ENCODE results near the gene PAPPA2.
"Not testable (repeated sequence)": the region's sequence is repeated elsewhere in the genome, so short reads cannot be mapped to it uniquely, and the experiment has no call there.

PAPPA2 gene

DNA sequence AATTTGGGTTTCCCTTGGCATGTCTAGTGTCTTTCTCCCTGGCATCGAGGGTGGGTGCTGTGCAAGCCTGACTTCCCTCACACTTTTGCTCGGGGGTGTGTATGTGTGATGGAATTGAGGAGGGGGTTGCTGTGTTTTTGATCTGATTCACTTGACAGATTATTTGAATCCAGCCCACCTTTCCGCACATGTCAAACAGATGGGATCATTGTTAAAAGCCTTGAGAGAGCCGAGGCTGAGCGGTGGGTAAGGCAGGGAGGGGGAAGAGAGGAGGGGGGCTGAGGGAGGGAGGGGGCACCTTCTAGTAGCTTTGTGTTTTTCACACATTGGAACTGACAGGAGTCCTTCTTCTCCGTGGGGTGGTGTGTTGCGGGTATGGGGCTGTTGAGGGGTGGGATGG lies 90.0 kb downstream of the PAPPA2 start:
- DNase-seq (ENCODE audit: low read depth): no peak

DNA sequence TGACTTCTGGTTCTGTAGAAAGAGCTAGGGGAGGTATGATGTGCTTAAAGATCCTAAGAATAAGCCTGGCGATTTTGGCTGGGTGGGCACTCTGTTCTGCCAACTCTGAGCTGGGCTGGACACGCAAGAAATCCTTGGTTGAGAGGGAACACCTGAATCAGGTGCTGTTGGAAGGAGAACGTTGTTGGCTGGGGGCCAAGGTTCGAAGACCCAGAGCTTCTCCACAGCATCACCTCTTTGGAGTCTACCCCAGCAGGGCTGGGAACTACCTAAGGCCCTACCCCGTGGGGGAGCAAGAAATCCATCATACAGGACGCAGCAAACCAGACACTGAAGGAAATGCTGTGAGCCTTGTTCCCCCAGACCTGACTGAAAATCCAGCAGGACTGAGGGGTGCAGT lies 93.3 kb downstream of the PAPPA2 start:
- no peak for DNase-seq (ENCODE audit: low read depth)

DNA sequence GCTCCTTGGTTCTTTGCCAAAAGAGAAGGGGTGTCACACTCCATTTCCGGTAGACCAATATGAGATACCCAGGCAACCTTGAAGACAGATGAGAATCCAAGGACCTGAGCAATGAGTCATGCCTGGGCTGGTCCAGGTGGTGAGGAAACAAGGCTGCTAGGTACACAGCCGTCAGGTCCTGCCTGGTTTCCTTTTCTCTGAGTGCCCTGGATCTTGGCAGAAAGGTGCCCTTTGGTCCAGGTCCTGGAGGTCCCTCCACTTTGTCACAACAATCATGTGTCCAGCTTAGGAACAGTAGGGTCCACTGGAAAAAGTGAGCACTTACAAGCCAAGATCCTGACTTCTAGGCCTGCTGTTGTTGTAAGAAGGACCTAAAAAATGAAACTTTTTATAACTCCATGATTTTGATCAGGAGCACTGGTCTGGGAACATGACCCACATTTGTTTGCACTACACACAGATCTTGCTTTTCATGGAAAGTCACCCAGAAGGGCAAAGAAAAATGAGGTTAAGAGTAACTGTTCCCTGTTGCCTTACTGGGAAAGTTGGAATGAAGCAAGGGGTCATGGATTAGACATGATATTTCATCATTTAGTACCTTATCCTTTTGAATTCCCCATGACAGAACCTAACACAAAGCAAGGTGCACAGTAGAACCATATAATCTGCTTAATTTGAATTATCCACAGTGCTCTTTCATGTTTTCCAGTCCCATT lies 94.7 kb downstream of the PAPPA2 start:
- DNase-seq (ENCODE audit: low read depth): no peak

DNA sequence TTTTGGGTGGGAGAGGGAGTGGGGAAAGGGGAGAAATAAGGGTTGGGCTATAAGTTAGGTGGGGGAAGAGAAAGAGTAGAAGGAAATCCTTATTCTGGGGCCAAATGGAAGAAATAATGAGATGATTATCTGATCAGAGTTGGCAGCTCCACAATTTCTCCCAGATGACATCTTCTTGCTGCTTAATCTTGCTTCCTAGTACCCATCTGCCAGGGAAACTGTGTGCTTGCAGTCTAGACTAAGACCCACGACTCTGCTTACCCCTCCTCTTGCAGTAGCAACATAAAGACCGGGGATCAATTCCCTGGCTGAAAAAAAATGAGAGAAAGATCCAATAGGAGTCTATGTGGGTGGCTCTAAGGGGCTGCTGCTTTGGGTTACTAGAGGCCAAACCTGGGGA lies 95.6 kb downstream of the PAPPA2 start:
- no peak for DNase-seq (ENCODE audit: low read depth)

DNA sequence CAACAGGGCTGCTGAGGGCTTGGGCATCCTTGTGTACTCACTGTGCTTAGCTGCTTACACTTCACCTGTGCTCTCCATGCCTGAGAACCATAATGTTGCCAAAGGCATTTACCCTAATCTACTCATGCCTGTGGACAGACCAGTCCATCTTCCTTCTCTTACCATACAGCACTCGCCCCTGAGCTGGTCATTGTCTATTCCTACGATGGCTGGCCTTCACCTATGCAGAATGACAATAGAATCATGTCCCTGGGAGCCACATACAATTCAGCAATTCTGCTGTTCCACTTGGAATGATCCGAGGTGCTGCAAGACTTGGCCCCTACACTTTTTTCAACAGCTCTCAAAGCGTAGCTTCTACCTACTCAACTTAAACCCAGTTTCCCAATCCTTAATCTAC lies 96.5 kb downstream of the PAPPA2 start:
- no peak for DNase-seq (ENCODE audit: low read depth)

DNA sequence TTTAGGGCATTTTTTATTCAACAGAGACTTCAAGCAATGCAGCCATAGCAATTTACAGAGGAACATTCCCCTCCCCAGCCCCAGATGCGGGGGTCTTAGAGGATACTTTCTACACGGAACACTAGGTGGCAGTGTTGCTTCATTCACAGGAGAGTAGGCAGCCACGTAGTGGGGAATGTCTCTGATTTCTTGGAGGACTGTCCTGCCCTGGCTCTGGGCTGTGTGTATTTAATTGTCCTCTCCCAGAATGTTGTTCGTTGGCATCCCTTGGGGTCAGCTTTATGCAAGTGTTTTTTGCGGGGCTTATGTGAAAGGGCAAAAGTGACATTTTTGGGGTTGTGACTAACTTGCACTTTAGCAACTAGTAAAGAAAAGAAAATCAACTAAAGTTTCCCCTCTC lies 96.9 kb downstream of the PAPPA2 start:
- DNase-seq (ENCODE audit: low read depth): no peak

DNA sequence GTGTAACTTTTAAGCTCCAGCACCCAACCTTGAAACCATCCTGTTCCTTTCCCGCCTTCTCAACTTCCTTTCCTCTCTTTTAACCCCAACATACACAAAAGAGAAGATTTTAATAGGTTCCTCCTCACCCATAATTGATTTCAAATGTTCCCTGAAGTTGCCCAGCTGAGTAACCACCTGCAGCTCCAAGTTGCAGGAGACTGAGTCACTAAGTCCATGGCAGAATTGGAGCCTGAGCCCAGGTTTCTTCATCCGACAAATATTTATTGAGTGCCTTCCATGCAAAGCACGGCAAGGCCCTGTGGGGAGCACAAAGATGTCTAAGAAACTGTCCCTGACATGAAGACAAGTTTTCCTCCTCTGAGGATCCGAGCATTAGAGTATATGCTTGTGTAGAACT lies 97.7 kb downstream of the PAPPA2 start:
- DNase-seq (ENCODE audit: low read depth): no peak

DNA sequence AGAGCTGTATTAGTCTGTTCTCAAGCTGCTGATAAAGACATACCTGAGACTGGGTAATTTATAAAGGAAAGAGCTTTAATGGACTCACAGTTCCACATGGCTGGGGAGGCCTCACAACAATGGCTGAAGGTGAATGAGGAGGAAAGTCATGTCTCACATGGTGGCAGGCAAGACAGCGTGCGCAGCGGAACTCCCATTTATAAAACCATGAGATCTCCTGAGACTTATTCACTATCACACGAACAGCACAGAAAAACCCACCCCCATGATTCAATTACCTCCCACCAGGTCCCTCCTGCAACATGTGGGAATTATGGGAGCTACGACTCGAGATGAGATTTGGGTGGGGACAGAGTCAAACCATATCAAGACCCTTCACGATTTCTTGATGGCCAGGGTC lies 98.8 kb downstream of the PAPPA2 start:
- DNase-seq (ENCODE audit: low read depth): not testable (repeated sequence)

DNA sequence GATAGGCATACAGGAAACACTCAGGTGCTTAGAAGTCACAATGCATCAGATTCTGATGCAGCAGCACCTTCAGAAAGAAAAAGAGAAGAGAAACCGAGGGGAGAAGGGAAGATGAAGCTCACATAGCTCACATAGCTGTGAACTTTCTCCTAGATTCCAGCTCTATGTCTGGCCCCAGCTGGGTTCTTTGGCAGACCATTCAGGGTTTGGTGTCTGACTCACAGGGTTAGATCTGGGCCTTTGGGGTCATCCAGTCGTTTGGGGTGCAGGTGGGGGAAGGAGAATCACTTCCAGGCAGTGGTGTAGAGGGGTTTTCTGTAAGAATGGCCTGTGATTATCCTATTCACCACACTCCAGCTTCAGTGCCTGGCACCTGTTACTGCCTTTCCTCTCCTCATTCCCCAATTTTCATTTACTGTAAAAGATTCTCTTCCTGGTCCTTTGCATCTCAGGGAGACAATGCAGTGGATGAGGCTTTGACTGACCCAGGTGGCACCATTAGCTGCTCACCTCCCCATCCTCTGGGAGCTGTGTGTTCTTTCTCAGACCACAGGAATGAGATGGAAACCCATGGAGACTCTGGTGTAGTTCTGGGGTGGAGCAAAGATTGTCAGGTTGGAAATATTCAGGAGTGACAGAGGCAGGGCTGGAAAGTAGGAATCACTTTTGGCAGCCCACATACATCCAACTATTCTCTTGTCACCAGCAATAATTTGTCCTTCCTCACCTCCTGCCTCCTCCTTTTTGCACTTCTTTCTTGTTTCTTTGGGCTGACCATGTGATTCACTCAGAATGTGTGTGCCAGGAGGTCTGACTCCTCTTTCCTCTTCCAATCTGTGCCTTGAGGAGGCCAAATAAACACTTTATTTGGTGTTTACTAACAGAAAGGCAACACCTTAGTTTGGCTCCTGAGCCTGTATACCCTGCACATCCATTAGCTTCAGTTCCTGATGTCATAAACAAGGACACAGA lies 103.3 kb downstream of the PAPPA2 start:
- DNase-seq (ENCODE audit: low read depth): no peak

DNA sequence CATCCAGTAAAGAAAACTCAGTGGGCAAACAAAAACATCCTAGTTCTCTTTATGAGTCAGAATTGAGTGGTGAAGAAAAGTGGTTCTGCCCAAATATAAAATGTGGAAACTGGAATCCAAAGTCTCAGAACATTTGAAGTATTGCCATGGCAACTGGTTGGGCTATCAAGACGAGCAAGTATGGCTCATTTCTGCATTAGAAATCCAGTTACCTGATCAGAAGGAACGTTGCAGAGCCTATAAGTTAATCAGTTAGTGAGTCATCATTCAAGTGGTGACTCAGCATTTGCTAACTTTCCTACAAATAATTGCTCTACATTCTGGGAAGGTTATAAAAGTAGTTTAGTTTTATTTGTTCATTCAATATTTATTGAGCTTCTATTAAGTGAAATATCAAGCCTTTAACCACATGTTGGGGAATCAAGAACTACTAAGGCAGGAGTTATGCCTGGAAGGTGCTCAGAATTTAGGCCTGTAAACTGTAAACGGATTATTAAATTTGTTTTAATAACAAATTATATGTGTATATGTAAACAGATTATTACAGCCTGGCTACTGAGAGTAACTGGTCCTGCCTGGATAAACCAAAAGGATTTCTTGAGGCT lies 104.3 kb downstream of the PAPPA2 start:
- DNase-seq (ENCODE audit: low read depth): no peak

DNA sequence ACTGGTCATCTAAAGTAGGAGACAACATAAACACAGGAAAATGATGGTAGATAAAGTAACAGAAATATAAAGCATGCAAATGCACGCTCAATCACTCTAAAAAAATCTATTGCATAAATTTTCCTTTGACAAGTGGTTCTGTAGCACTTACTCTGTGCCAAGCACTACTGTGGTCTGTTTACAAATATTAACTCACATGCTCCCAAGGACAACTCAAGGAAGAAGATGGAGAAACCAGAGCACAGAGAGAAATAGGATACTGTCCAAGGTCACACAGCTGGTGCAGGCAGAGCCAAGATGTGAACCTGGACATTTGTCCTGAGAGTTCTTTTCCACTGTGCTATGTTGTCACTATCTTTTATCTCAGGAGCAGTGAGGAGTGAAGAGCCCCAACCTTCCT lies 105.2 kb downstream of the PAPPA2 start:
- DNase-seq (ENCODE audit: low read depth): no peak

DNA sequence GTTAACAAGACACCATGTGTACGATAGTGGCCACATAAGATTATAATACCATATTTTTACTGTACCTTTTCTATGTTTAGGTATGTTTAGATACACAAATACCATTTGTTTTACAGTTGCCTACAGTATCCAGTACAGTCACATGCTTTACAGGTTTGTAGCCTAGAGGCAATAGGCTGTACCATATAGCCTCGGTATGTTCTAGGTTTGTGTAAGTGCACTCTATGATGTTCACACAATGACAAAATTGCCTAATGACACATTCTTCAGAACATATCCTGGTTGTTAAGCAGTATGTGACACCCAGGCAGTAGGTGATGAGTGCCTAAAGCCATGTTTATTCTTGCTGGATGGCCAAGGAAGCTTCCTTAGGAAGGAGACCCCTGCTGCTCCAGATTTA lies 111.8 kb downstream of the PAPPA2 start:
- no peak for DNase-seq (ENCODE audit: low read depth)

DNA sequence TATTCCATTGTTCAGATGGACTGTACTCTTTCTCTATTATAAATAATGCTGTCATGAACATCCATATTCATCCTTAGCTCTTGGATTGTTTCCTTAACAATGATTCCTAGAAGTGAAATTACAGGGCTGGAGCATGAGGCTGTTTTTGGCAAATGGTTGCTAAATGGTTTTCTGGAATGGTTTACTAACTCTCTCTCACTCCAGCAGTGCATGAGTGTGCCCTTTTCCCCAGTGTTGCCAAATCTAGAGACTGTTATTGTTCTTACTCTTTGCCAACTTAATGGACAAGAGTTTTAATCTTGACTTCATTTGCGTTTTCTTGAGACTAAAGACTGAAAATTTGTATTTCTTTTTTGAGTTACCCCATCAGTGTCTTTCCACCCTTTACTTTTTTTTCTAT lies 113.0 kb downstream of the PAPPA2 start:
- DNase-seq (ENCODE audit: low read depth): no peak

DNA sequence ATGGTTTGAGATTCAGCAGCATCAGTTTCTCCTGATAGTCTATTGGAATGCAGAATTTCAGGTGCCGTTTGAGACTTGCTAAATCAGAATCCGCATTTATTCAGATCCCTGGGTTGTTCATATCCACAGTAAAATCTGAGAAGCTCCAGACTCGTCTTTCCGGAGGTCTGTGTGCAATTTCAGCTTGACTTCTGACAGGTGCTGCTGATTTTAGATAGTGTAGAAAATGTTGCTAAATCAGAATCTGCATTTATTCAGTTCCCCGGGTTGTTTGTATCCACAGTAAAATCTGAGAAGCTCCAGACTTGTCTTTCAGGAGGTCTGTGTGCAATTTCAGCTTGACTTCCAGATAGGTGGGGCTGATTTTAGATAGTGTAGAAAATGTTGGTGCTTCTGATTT lies 113.7 kb downstream of the PAPPA2 start:
- DNase-seq (ENCODE audit: low read depth): no peak

DNA sequence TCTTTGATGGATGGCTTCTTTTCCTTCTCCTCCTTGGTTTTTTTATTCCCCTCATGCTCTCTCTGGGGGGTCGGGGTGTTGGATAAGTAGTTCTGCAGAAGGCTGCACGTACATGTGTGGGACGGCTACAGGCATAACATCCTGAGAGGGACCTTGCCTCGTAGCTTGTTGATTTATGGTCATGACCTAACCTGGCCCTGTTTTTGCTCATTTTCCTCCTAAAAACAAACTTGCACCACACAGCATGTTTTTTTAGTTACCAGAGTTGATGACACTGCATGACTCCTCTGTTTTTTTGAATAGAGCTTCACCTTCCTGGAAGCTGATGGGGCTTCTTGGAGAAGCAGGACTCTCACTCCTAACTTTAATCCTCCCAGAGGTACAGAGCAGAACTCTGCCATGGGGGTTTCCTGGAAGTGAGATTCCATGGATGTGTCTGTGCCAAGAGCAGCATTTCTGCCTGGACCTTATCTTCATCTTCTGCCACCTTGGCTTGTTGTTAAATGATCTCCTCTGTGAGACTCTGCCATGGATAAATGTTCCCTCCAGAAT lies 114.7 kb downstream of the PAPPA2 start:
- no peak for DNase-seq (ENCODE audit: low read depth)

DNA sequence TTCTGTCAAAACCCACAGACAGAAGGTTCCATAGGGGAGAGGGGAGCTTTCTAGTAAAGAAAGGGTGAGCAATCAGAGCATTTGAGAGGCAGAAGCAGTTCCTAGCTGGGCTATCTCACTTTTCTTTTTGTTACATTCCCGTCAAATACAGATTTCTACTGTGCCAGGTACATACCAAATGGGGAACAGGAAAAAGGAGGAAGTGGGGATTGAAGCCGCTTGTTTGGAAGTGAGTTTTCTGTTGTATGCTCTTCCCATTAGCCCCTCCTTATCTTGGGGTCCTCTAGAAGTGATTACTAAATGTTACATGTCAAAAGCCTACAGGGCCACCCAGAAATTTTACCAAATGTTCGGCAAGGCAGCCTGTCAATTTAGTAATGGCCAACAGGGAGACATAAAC lies 116.1 kb downstream of the PAPPA2 start:
- DNase-seq (ENCODE audit: low read depth): no peak

DNA sequence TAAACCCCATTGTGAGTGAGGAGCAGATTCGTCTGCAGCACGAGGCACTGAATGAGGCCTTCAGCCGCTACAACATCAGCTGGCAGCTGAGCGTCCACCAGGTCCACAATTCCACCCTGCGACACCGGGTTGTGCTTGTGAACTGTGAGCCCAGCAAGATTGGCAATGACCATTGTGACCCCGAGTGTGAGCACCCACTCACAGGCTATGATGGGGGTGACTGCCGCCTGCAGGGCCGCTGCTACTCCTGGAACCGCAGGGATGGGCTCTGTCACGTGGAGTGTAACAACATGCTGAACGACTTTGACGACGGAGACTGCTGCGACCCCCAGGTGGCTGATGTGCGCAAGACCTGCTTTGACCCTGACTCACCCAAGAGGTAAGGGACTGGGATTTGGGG lies 132.2 kb downstream of the PAPPA2 start:
- DNase-seq (ENCODE audit: low read depth): no peak

DNA sequence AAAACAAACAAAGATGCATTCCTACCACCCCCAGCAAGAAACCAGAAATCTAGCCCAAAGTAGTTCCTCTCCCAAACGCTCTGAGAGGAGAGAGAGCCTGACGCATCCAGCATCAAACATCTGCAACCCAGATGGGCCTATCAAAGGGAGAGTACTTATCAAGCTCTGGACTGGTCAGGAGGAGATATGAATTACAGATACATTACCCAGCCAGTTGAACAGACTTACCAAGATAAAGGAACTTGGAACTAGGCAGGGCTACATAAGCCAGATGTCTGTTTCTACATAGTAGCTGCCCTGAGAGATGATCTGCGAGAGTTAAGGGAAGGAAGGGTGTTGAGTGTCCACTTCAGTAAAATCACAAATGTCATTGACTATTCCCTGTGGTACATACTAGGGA lies 138.4 kb downstream of the PAPPA2 start:
- DNase-seq (ENCODE audit: low read depth): no peak

DNA sequence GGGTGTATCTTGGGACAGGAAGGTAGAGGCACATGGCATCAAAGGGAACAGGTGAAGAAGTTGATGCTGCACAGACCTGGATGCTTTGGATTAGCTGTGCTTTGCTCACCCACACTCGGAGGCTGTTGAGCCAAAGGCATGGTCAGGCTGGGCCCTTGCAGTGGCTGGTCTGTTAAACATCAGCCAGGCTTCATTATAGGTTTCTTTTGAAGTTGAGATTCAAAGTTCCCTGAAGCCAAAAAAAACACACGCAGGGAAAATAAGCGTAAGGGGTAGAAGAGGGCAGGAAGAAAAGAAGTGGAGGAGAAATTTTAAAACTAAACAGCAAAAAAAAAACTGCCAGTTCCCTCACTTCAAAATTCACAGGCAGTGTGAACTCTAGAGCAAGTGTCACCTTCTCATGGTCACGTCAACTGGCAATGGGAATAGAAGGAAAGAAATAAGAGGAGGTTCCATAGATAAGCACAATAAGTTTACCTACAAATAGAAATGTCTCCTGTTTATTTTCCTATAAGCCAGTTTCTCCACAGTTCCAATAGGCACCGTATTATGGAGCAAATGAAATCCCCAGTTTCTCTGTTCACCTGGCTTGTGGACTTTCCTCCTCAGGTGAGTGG lies 139.5 kb downstream of the PAPPA2 start:
- no peak for DNase-seq (ENCODE audit: low read depth)

DNA sequence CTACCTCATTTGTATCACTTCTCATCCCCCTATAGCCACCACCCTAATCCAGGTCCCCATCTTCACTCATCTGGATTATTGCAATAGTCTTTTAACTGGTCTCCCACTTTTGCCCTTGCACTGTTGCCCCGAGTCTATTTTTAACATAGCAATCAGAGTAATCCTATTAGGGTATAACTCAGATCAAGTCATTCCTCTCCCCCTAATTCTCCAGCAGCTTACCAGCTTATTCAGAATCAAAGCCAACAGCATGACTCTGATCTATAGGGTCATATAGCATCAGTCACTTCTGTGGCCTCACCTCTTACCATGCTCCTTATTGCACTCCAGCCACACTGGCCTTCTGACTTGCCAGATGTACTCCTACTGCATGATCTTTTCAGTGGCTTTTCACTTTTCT lies 140.7 kb downstream of the PAPPA2 start:
- no peak for DNase-seq (ENCODE audit: low read depth)

DNA sequence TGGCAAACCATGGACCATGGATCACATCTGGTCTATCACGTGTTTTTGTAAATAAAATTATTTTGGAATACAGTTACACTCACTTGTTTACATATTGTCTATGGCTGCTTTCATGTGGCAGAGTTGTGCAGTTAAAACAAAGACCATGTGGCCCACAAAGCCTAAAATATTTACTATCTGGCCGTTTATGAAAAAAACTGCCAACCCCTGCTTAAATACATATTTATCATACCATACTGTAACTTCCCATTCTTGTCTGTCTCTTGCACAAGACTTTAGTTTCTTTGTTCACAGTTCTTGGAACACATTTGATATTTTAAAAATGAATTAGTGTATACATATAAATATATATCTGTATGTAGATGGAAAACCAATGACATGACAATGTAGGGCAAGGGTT lies 141.5 kb downstream of the PAPPA2 start:
- DNase-seq (ENCODE audit: low read depth): no peak

DNA sequence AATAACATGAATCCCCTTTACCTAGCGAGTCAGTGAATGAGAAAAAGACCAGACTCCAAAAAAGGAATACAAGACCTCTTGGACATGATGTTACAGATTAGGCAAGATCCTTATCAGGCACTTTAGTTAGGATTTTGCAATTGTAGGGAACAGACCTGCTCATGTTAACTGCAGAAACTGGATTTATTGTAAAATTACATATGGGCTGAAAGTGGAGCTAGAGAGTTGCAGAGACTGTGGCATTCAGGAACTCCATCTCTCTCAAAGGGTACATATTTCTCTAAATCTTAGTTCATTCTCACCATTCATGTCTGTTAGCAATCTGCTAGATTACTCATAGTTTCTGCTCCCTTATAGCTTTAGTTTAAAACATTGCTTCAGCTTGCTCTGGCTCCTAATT lies 142.2 kb downstream of the PAPPA2 start:
- DNase-seq (ENCODE audit: low read depth): no peak
